HUES48 (cell line): ENCODE results near the gene HEXD.

ENCODE experiments used
- H3K27ac ChIP-seq: one replicate; pipeline ENCODE4 v1.7.0; 2013; ENCODE audit warnings: low read depth, low read length, inconsistent platforms
- H3K27me3 ChIP-seq: 2 replicates; pipeline ENCODE4 v1.6.1; 2013; ENCODE audit warnings: mild to moderate bottlenecking, low read length; ENCODE audit not compliant: control insufficient read depth, insufficient read depth
- H3K36me3 ChIP-seq: 2 replicates; pipeline ENCODE4 v1.6.1; 2013; ENCODE audit warnings: low read length; ENCODE audit not compliant: control insufficient read depth, insufficient read depth
- H3K4me1 ChIP-seq: 2 replicates; pipeline ENCODE4 v1.6.1; 2013; ENCODE audit warnings: mild to moderate bottlenecking, low read length; ENCODE audit not compliant: control insufficient read depth, insufficient read depth
- H3K4me3 ChIP-seq: 2 replicates; pipeline ENCODE4 v1.5.1; 2013; ENCODE audit warnings: mild to moderate bottlenecking, low read depth, low read length
- H3K9ac ChIP-seq: 2 replicates; pipeline ENCODE4 v1.6.1; 2013; ENCODE audit warnings: mild to moderate bottlenecking, low read depth, low read length, moderate library complexity
- H3K9me3 ChIP-seq: 2 replicates; pipeline ENCODE4 v1.6.1; 2013; ENCODE audit warnings: low read length; ENCODE audit not compliant: control insufficient read depth, insufficient read depth

The HEXD gene

DNA sequence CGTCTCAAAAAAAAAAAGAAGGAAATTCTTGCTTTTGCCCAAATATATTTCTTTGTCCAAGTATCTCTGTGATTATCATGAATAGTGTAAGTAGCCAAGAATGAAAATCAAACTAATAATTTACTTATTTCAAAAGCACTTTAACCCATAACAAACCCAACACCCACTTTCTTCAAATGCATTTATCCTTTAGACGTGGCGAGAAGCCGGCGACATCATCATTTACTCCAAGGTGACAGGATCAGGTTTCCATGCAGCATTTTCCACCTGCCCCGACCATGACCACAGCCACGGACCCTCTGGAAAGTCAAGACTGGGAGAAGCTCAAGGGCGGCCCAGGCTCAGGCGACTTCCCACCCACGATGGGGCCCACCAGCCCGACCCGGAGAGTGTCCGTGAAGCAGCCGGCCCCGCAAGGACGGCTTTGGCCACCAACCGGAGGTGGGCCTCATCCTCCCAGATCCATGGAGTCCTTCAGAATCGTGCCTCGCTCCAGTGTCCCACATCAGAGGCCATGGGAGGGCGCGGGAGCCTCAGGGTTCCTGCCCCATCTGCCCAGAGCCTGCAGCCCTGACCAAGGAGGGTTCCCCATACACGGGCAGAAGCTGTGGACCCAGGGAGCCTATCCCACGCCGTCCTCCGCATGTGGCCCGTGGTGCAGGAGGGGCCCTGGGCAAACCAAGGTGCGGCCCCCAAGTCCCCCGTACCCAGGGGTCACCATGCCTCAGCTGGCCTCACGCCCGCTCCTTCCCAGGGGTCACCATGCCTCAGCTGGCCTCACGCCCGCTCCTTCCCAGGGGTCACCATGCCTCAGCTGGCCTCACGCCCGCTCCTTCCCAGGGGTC, 27.9 kb upstream of the HEXD start:
- Histone ChIP-seq H3K9me3 (no peaks in the 10 kb centered on the region), H3K4me1 (no peaks in the 10 kb centered on the region), H3K36me3 (no peaks in the 10 kb centered on the region; the same call in 1 of the 2 replicates), H3K27ac (no peak overlapping the region), H3K4me3 (no peak overlapping the region), H3K9ac (no peak overlapping the region), H3K27me3 (no peaks in the 10 kb centered on the region)

DNA sequence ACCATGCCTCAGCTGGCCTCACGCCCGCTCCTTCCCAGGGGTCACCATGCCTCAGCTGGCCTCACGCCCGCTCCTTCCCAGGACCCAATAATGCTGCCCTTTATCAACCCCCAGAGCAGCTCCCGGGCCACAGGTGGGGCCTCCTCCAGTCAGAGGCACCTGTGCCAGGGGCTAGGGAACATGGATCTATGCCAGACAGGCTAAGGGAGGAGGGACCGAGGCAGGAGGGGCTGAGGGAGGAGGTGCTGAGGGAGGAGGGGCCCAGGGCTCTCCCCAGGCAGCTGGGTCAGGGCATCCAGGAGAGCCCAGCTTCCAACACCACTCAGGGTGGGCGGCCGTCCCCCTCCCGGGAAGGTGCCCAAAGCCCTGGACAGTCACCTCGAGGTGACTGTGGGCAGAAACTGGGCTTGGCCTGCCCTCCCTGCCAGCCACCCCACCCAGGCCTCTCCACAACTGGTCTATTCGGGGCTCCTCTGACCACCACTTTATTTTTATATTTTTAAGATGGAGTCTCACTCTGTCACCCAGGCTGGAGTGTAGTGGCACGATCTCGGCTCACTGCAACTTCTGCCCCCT, 27.2 kb upstream of the HEXD start:
- H3K27ac ChIP-seq, result no peak overlapping the region
- no peaks in the 10 kb centered on the region for H3K9me3 ChIP-seq
- no peak overlapping the region for H3K4me3 ChIP-seq
- H3K27me3 ChIP-seq, result no peaks in the 10 kb centered on the region
- no peaks in the 10 kb centered on the region for H3K4me1 ChIP-seq
- H3K36me3 ChIP-seq, result no peaks in the 10 kb centered on the region; the same call in 1 of the 2 replicates
- no peak overlapping the region for H3K9ac ChIP-seq

DNA sequence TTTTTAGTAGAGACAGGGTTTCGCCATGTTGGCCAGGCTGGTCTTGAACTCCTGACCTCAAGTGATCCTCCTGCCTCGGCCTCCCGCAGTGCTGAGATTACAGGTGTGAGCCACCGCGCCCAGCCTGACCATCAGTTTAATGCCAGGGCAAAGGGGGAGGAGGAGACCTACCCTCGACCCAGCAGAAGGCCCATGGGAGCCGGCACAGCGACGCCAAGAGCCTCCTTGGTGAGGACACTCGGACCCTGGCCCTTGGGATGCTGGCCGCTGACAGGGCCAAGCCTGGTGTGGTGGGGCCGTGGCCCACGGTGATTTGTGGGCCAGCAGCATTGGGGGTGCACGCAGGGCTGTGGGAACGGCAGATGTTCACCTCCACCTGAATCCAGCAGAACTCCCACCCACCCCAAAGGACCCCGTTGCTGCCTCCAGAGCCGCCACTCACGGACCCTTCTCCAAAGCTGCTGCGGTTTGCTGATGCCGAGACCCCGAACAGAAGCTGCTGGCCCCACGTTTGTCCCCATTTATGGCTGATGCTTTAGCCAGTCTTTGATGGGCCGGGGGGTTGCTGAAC, 26.6 kb upstream of the HEXD start:
- H3K4me3 ChIP-seq, result no peak overlapping the region
- H3K9me3 ChIP-seq, result no peaks in the 10 kb centered on the region
- no peaks in the 10 kb centered on the region for H3K4me1 ChIP-seq
- no peaks in the 10 kb centered on the region; the same call in 1 of the 2 replicates for H3K36me3 ChIP-seq
- H3K27me3 ChIP-seq, result no peaks in the 10 kb centered on the region
- H3K9ac ChIP-seq, result no peak overlapping the region
- H3K27ac ChIP-seq, result no peak overlapping the region

DNA sequence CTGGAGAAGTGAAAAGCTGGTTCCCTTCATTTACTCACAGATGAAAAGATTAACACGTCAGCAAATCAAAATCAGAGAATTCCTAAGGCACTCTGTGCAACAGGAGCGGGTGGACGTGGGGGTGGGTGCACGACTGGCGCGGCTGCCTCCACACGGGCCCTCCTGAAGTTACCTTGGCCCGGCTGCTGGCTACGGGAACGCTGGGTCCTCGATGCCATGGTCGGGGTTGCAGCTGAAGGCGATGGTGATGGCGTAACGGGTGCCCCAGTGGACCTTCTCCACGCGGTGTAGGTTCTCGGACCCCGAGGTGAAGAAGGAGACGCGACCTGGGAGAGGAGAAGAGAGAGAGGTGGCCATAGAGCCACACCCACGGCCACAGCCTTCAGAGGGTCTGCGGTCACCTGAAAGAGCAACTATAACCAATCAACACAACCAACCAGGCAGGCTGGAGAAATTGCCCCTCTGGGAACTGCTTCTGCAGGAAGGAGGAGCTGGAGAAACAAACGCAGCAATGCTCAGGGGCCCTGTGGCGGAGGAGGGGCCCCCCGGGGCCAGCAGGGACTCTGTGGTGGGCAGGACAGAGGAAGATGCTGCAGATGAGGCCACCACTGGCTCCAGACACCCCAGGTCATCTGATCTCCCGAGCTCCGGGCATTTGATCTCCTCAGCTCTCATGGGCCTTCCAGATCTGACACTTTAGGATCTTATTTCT, 25.8 kb upstream of the HEXD start:
- Histone ChIP-seq H3K4me3 (no peak overlapping the region), H3K9ac (no peak overlapping the region), H3K27me3 (no peaks in the 10 kb centered on the region), H3K4me1 (no peaks in the 10 kb centered on the region), H3K27ac (no peak overlapping the region), H3K36me3 (no peaks in the 10 kb centered on the region; the same call in 1 of the 2 replicates), H3K9me3 (no peaks in the 10 kb centered on the region)

DNA sequence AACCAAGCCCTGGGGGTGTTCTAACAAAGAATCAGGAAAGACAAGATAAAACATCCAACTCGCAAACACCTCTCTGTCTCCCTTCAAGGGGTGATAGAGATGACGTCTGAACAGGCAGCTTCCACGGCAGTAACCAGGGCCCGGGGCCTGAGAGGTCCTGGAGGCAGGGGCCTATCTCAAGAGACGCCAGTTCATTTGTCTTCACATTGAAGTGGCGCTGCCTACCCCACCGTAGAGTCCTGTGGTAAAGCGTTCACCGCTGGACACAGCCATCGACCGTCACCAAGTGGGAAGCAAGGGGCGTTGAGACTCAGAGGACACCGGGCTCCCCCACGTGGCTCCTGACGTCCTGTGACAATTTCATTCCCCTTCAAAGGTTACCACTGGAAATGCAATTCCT, 25.2 kb upstream of the HEXD start:
- Histone ChIP-seq H3K36me3 (no peaks in the 10 kb centered on the region; the same call in 1 of the 2 replicates), H3K4me3 (no peak overlapping the region), H3K9me3 (no peaks in the 10 kb centered on the region), H3K27ac (no peak overlapping the region), H3K9ac (no peak overlapping the region), H3K27me3 (no peaks in the 10 kb centered on the region), H3K4me1 (no peaks in the 10 kb centered on the region)

DNA sequence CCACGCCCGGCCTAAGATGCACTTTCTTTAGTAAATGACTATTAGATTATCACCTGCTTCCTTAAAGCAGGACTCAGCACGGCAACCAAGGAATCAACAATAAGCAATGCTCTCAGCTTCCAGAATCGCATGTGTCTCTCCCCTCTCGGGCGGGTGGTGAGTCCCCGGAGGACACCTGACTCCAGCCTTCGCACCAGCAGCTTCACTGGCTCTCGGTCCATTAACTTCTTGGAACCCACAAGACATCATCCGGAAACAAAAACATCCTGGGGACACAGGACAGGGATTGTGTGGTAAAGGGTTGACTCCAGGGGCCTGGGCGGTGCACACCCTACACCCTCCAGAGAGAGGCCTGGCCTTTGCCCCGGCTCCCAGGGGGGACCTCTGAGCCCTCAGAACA, 23.9 kb upstream of the HEXD start:
- Histone ChIP-seq H3K9ac (no peak overlapping the region), H3K4me1 (no peaks in the 10 kb centered on the region), H3K36me3 (no peaks in the 10 kb centered on the region; the same call in 1 of the 2 replicates), H3K27ac (no peak overlapping the region), H3K27me3 (no peaks in the 10 kb centered on the region), H3K4me3 (no peak overlapping the region), H3K9me3 (no peaks in the 10 kb centered on the region)

DNA sequence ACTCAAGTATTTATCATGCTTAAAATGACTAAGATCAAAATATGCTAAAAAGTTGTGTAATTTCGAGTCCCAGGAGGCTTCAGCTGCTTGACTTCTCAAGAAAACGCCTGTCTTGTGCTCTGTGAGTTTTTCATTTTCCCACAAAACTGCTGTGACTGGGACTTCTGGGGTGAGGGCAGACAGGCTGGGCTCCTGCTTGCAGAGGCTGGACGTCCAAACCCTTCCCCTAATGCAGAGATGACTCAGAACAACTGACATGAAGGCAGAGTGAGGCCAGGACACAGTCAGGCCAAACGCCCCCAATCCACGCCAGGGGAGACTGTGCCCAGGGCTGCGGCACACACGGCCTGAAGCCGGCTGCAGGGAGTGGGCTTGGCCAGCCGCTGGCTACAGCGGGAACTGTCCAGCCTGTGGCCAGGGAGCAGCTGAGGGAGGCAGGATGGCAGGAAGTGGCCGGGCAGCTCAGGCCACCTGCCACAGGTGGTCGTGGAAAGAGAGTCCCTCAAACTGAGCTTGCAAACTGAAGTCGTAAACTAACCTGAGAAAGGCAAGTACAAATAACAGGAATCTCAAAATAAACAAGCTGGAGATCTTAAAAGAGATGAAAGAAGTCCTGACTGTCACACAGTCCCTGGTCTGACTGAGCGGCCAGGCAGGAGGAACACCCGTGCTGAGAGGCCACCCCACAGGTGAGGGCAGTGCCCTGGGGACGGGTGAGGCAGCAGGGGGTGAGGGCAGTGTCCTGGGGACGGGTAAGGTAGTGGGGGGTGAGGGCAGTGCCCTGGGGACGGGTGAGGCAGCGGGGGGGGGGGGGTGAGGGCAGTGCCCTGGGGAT, 21.3 kb upstream of the HEXD start:
- H3K9ac ChIP-seq, result no peak overlapping the region
- no peaks in the 10 kb centered on the region for H3K4me1 ChIP-seq
- no peaks in the 10 kb centered on the region for H3K27me3 ChIP-seq
- no peak overlapping the region for H3K27ac ChIP-seq
- no peaks in the 10 kb centered on the region for H3K9me3 ChIP-seq
- H3K4me3 ChIP-seq, result no peak overlapping the region
- H3K36me3 ChIP-seq, result no peaks in the 10 kb centered on the region; the same call in 1 of the 2 replicates

DNA sequence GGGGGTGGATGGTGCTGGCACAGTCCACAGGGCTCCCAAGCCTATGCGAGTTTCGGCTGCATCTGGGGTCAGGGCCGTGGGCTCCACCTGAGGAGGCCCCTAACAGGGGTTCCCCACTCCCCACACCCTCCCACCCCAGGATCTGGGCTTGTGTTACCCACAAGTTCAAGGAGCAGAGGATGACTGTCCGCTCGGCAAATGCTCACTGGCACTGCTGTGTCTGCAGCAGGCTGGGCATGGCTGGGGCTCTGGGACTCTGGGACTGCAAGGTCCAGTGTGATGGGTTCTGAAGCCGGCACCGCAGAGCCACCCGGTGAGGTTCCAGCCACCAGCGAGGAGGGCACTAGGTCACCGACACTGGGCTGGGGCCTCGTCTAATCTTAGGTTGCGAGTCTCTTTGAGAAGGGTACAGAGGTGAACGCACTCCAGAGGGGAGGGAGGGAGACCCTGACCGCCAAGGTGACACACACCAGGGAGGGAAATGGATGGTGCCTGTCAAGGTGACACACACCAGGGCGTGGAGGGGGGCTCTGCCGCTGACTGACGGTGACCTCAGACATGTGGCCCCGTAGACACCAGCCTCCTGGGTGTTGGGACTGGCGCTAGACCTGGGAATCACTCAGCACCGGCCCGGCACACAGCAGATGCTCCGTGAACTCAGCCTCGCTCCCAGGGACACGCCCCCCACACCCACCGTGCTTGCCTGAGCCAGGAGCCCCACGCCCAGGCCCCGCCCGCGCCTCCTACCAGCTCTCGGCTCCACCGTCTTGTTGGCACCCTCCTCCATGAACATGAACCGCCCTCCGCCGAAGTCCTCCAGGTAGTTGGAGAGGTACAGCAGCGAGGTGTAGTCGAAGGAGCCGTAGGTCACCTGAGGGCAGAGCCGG, 20.5 kb upstream of the HEXD start:
- H3K4me1 ChIP-seq, result no peaks in the 10 kb centered on the region
- no peaks in the 10 kb centered on the region for H3K27me3 ChIP-seq
- H3K27ac ChIP-seq, result no peak overlapping the region
- no peak overlapping the region for H3K9ac ChIP-seq
- H3K4me3 ChIP-seq, result no peak overlapping the region
- H3K36me3 ChIP-seq, result no peaks in the 10 kb centered on the region; the same call in 1 of the 2 replicates
- no peaks in the 10 kb centered on the region for H3K9me3 ChIP-seq

DNA sequence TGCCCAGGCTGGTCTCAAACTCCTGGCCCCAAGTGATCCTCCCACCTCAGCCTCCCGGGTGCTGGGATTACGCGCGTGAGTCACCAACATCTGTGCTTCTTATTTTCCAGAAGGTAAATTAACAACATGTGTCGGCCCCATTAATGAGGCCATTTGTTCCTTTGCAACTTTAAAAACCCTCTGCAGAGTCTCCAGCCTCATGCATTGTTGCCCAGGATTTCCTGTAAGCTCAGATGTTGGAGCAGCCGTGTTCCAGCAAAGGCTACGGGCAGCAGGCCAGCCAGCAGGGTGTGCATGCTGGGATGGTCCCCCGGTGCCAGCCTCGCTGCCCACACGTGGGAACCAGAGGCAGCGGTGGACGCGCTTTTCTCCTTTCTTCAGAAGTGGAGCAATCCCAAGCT, 19.1 kb upstream of the HEXD start:
- no peaks in the 10 kb centered on the region for H3K27me3 ChIP-seq
- no peak overlapping the region for H3K27ac ChIP-seq
- no peaks in the 10 kb centered on the region for H3K4me1 ChIP-seq
- H3K9me3 ChIP-seq, result no peaks in the 10 kb centered on the region
- no peaks in the 10 kb centered on the region for H3K36me3 ChIP-seq
- no peak overlapping the region for H3K4me3 ChIP-seq
- no peak overlapping the region for H3K9ac ChIP-seq
